Progenitor cell of endocrine pancreas (in vitro differentiated cells): ENCODE data around the gene FAM83C. TPM values are rescaled to one million over a fixed set of nuclear protein-coding genes. Genes with fewer than 3 reads are reported as not detected.

ENCODE experiments used
- DNase-seq: peaks from one replicate; pipeline ENCODE4 v3.0.0; 2021; ENCODE audit warnings: low spot score; ENCODE audit not compliant: unreplicated experiment
- H3K27ac Mint-ChIP-seq: 2 replicates; pipeline ENCODE4 v1.8.0; 2021; ENCODE audit warnings: mild to moderate bottlenecking, moderate library complexity, mixed read lengths
- H3K27me3 Mint-ChIP-seq: 2 replicates; pipeline ENCODE4 v1.8.0; 2021; ENCODE audit warnings: mixed read lengths
- H3K36me3 Mint-ChIP-seq: 2 replicates; pipeline ENCODE4 v1.8.0; 2022; ENCODE audit warnings: mixed read lengths; ENCODE audit not compliant: insufficient read depth
- H3K4me1 Mint-ChIP-seq: 2 replicates; pipeline ENCODE4 v1.8.0; 2021; ENCODE audit warnings: low read depth, mixed read lengths
- H3K4me3 Mint-ChIP-seq: 2 replicates; pipeline ENCODE4 v1.8.0; 2021; ENCODE audit warnings: low read depth, mild to moderate bottlenecking, moderate library complexity, mixed read lengths
- H3K9me3 Mint-ChIP-seq: 2 replicates; pipeline ENCODE4 v1.8.0; 2021; ENCODE audit warnings: low read depth, mixed read lengths
- CTCF ChIP-seq: fragments of 200-600 bp; sonication (generic); IDR thresholded peaks from one replicate; pipeline ENCODE4 v1.5.0; 2021; ENCODE audit warnings: antibody characterized with exemption, mild to moderate bottlenecking; ENCODE audit not compliant: unreplicated experiment
- total RNA-seq: library from RNA; stranded (reverse); gene quantifications from 2 replicates; pipeline ENCODE4 v1.2.1, GENCODE V29; 2021

FAM83C gene
- total RNA-seq, 1 donor from 2014 or later: not detected

DNA sequence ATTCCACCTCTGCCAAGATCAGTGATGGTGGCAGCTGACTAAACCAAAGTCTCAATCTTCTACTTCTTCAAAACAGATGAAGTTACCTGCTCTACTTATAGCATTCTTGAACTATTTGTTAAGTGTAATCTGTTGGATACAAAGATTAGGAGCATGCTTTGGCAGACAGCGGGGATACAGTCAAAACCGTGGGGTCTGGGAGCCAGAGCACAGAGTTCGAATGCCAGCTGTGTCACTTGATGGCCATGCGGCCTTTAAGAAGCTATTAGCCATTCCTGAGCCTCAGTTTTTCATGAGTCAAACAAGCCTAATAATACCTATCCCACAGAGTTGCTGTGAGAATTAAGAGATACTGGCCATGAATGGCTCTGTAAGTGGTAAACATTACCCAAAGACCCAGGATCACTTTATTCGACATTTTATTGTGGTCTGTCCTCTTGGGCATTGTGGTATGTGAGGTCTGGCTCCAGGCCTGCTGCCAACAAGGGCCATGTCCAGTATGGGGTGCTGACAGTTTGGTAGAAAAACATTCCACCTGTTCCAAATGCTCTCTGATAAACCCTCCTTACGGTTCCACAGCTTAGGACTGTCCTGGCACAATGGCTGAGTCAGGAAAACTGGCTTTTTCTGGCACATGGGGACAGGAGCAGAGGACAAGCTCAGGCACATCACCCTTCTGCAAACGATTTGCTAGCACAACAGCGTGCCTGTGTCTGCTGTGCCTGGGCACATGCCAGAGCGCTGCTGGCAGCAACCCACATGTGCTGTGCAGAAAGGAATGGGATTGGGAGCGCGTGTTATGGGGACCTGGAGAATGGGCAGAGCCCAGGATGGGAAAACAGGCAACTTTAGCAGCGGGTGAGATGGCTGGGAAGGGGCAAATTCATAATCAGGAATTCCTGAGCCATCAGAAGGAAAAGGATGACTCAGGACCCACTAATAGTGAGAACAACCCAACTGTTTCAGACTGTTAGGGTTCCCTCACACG lies 15.7 kb upstream of the FAM83C start:
- no peak for DNase-seq
- Mint-ChIP-seq H3K9me3 (no peaks in the 10 kb centered on the region), H3K4me1 (peaks cover 9% of the 10 kb centered on the region), H3K36me3 (peaks cover 7% of the 10 kb centered on the region), H3K27me3 (no peaks in the 10 kb centered on the region), H3K27ac (peak overlapping the region; percentile 31), H3K4me3 (no peak overlapping the region)
- no peak for TF ChIP-seq CTCF

- Mint-ChIP-seq H3K27ac (peak overlapping the region; percentile 13), H3K27me3 (no peaks in the 10 kb centered on the region), H3K4me1 (peaks cover 15% of the 10 kb centered on the region), H3K9me3 (no peaks in the 10 kb centered on the region), H3K4me3 (no peak overlapping the region), H3K36me3 (peaks cover 2% of the 10 kb centered on the region)
- TF ChIP-seq CTCF: peak; percentile 85
- DNase-seq: peak; percentile 41
Observed at GRCh38 chr20:35306931-35307517, 14.8 kb upstream of the FAM83C start.

GRCh38 chr20:35305682-35306556 lies 13.7 kb upstream of the FAM83C start:
- no peak overlapping the region for H3K4me3 Mint-ChIP-seq
- peaks cover under 1% of the 10 kb centered on the region for H3K36me3 Mint-ChIP-seq
- H3K27me3 Mint-ChIP-seq: no peaks in the 10 kb centered on the region
- TF ChIP-seq CTCF: no peak
- DNase-seq: no peak
- no peaks in the 10 kb centered on the region for H3K9me3 Mint-ChIP-seq
- H3K27ac Mint-ChIP-seq: peak overlapping the region; percentile 13
- H3K4me1 Mint-ChIP-seq: peaks cover 20% of the 10 kb centered on the region

DNA sequence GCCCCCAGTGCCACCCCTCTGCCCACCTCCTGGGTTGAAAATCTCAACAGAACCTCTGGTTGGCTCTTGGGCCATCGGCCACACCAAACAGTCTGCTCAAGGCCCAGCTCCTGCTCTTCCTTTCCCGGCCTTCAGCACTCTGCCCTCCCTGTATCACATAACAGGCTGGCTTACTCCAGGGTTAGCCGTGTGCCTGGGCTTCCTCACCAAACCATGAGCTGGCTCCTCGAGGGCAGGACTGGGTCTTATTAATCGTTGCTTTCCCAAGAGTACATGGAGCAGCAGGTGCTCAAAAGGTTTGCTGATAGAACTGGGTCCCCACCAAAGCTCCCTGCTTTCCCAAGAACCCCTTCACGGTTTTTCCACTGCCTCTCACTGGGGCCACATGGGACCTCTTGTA lies 12.7 kb upstream of the FAM83C start:
- Mint-ChIP-seq H3K4me3 (no peak overlapping the region), H3K27ac (no peak overlapping the region), H3K36me3 (no peaks in the 10 kb centered on the region), H3K27me3 (peaks cover under 1% of the 10 kb centered on the region), H3K9me3 (no peaks in the 10 kb centered on the region), H3K4me1 (peaks cover 18% of the 10 kb centered on the region)
- TF ChIP-seq CTCF: no peak
- no peak for DNase-seq
